GM20000 (cell line): ENCODE measurements around the gene KLHL29.

Experiments used
- DNase-seq: peaks from one replicate; pipeline ENCODE4 v3.0.0; 2012; ENCODE audit warnings: low spot score
- TF ChIP-seq, protein P1 (sequence below): IDR thresholded peaks from 2 replicates; pipeline ENCODE4 v1.5.1; 2012; ENCODE audit warnings: mild to moderate bottlenecking, control low read depth; ENCODE audit errors: extremely low read depth, missing control alignments

The KLHL29 gene

DNA sequence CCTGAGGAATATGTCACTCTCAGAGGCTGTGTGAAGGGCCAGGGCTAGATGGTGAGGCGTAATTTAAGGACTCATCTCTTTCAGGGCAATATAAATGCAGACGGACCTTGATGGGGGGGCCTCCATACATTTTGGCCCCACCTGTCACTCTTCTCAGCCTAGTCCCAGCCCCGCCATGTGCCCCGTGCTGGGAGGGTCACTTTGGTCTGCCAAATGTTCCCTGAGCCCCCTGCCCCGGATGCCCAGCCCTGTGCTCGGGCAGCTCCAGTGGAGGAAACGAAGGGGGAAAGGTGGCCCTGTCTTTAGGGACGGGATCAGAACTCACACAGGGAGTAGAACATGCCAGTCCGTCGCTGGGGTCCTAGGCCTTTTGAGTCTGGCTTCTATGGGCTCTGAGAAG lies 168.6 kb downstream of the KLHL29 start:
- TF ChIP-seq, protein P1, sequence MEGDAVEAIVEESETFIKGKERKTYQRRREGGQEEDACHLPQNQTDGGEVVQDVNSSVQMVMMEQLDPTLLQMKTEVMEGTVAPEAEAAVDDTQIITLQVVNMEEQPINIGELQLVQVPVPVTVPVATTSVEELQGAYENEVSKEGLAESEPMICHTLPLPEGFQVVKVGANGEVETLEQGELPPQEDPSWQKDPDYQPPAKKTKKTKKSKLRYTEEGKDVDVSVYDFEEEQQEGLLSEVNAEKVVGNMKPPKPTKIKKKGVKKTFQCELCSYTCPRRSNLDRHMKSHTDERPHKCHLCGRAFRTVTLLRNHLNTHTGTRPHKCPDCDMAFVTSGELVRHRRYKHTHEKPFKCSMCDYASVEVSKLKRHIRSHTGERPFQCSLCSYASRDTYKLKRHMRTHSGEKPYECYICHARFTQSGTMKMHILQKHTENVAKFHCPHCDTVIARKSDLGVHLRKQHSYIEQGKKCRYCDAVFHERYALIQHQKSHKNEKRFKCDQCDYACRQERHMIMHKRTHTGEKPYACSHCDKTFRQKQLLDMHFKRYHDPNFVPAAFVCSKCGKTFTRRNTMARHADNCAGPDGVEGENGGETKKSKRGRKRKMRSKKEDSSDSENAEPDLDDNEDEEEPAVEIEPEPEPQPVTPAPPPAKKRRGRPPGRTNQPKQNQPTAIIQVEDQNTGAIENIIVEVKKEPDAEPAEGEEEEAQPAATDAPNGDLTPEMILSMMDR: no peak
- DNase-seq: no peak

DNA sequence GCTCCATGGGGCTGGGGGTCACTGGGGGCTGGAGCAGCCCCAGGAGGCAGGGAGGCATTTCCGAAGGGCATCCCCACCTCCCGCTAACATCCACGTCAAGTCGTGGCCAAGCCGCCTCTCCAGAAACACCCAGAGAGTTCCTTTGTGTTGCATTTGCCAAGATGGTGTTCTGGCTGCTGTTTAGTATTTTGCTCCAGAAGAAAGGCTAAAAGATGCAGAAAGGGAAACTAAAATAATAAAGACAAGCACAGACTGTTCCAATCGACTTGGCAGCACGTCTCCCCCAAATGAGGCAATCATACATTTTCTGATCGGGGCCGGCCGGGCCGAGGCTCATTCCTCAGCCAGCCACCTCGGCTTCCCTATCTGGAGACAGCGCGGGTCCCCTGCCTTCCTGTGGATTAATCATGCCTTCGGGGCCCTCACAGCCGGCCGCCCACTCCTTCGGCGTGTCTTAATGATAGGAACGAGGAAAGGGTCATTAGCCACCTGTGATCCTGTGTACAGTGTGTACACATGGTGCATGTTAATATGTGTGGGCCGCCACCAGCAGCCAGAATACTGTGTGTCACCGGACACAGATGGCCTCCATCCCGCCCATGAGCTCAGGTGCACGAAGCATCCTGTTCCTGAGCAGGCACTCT lies 169.2 kb downstream of the KLHL29 start:
- DNase-seq: no peak
- TF ChIP-seq, protein P1: no peak

DNA sequence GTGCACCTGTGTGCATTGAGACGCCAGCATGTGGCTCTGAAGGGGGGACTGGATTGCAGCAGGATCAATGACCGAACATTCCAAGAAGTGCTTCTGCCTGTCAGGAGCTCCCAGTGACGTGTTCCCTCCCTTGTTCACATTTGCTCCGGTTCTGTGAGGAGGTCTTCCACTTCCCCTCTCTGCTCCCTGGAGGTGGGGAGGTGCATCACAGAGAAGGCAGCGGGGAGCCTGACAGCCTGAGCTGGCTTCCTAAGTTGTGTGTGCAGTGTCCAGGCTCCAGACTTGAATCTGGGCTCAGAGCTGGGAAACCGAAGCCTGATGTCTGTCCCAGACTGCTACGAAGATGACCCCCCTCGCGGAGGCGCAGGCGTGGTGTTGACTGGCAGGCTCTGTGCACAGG lies 171.0 kb downstream of the KLHL29 start:
- DNase-seq: no peak
- TF ChIP-seq, protein P1: no peak

DNA sequence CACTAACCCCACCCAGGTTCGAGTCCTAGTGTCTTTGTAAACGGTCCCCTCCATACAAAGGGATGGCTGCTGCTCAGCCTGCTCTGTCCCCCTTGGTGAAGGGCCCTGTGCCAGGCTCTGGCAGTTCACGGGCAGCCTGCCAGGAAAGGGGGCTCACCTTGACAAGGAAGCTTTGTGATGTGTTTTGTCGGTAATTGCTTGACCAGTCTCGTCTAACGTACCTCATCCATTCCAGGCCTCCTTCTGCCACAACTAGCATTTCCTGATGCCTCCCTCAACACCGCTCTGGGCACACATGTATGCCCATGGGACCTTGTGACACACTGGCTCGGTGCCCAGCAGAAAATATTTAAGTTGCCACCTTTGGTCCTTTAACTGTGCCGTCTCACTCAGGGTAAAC lies 171.9 kb downstream of the KLHL29 start:
- TF ChIP-seq, protein P1: no peak
- no peak for DNase-seq

DNA sequence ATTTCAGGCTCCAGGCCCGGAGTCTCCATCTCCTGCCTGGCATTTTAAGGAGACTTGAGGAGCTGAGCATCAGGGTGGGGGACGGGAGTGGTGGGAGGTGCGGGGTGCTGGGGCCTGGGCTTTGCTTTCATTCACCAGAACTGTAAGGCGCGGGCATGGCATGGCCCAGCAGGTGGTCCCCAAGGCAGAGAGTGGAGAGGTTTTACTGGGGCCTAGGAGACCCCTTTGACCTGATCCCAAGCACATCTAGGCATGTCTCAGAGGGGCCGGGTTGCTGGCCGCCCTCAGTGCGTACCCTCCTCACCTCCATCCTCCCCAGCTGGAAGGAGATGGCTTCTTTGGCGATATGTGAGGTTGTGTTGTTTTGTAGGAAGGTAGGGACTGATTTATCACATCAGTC lies 172.5 kb downstream of the KLHL29 start:
- DNase-seq: no peak
- TF ChIP-seq, protein P1: no peak

DNA sequence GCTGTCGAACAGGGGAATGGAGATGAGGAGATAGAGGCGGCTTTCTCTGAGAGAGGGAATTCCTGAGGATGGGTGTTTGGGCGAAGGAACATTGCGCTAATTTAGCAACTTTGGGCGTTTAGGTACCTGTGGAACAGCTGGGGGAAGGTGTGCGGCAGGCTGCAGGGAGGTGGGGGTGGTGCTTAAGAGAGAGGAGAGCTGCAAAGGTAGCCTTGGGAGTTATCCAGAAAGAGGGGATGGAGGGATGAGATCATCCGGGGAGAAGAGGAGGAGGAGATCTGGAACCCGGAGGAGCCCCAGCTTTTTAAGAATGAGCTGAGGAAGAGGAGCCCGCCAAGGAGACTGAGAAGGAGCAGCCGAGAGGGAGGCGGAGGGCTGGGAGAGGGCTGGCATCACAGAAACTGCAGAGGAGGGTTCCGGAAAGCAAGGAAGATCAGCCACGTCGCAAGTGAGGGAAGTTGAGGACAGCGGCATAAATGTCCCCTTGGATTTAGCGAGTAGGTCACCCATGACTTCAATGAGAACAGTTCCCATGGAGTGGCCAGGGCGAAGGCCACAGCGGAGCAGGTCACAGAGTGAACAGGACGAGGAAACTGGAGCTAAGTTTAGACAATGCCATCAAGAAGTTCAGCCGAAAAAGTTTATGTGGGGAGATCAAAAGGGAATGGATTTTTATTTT lies 174.7 kb downstream of the KLHL29 start:
- TF ChIP-seq, protein P1: no peak
- DNase-seq: no peak

DNA sequence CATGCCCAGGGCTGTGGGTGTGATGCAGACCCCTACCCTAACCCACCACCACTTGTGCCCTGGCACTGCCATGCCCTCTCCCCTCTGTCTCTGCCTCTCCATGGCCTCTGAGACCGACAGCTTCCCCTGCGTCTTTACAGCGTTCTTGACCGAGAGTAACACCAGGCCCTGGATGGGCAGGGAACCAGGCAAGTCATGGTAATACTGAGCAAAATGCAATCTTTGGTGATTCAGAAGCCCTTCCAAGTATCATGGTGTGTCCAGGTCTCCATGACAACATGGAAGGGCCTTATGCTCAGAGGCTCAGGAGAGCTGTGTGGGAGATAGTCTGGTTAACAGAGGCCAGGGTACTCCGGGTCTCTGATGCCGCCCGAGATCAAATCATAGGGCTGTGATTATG lies 176.1 kb downstream of the KLHL29 start:
- TF ChIP-seq, protein P1: no peak
- DNase-seq: no peak
